GM12875 (cell line): ENCODE results near the gene ZC3HAV1L.
A peak's percentile ranks its signal among the peaks of the same experiment; 100 is the strongest.
"Not testable (repeated sequence)": the region's sequence is repeated elsewhere in the genome, so short reads cannot be mapped to it uniquely, and the experiment has no call there.

Experiments used
- H3K4me3 ChIP-seq: one replicate; pipeline ENCODE4 v1.5.1; 2011; ENCODE audit warnings: low read depth, low read length, control low read depth
- CTCF ChIP-seq: IDR thresholded peaks from 2 replicates; pipeline ENCODE4 v1.5.1; 2011; ENCODE audit warnings: low read depth, mild to moderate bottlenecking, control low read depth, inconsistent platforms, low read length, moderate library complexity, borderline replicate concordance; ENCODE audit not compliant: insufficient read depth

Gene ZC3HAV1L, protein sequence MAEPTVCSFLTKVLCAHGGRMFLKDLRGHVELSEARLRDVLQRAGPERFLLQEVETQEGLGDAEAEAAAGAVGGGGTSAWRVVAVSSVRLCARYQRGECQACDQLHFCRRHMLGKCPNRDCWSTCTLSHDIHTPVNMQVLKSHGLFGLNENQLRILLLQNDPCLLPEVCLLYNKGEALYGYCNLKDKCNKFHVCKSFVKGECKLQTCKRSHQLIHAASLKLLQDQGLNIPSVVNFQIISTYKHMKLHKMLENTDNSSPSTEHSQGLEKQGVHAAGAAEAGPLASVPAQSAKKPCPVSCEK

GRCh38 chr7:139035586-139036353 is at the start of gene ZC3HAV1L:
ZC3HAV1L (minus strand) TSS chr7:139036042; CDS start chr7:139036017, 25 bp downstream.
- TF ChIP-seq CTCF = no peak
- H3K4me3 ChIP-seq = peak within 1 kb of the TSS; percentile 95

GRCh38 chr7:139084709-139085108 is 48.9 kb upstream of the ZC3HAV1L start:
- no peak overlapping the region for H3K4me3 ChIP-seq
- TF ChIP-seq CTCF = no peak

GRCh38 chr7:139081584-139081983 is 45.7 kb upstream of the ZC3HAV1L start:
- no peak overlapping the region for H3K4me3 ChIP-seq
- no peak for TF ChIP-seq CTCF

GRCh38 chr7:139080905-139081304 is 45.1 kb upstream of the ZC3HAV1L start:
- H3K4me3 ChIP-seq = no peak overlapping the region
- TF ChIP-seq CTCF = no peak

GRCh38 chr7:139079861-139080260 is 44.0 kb upstream of the ZC3HAV1L start:
- H3K4me3 ChIP-seq = no peak overlapping the region
- no peak for TF ChIP-seq CTCF

DNA sequence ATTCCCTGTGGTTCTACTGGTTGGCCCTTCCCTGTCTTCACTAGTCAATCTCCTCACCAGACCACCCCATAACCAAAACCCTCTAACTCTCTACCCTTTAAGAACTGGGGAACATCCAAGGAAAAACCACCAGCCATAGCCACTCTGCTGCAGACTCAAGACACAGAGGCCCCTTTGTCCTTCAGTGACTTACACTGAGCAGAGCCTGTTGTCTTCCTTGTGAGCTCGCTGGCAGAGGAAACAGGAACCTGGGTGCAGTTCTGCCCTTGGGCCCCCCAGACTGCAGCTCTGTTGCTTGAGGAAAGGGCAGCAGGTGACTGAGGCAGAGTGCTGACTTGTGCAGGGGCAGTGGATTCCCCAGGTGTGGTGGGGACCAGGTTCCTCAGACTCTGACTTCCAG is 43.1 kb upstream of the ZC3HAV1L start:
- no peak overlapping the region for H3K4me3 ChIP-seq
- TF ChIP-seq CTCF = no peak

- no peak overlapping the region for H3K4me3 ChIP-seq
- TF ChIP-seq CTCF = no peak
These were observed 42.6 kb upstream of the ZC3HAV1L start for GRCh38 chr7:139078399-139078798.

DNA sequence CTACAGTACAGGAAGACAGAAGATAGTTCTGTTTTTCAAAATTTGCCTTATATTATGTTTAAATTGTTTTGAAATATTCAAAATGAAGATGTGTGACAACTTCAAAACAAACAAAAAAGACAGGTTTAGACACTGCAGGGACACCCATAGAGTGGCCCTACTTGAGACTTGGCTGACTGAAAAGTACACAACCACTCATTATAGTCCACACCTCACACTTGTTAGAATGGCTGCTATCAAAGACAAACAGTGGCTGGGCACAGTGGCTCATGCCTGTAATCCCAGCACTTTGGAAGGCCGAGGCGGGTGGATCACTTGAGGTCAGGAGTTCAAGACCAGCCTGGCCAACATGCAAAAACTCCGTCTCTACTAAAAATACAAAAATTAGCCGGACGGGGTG is 41.9 kb upstream of the ZC3HAV1L start:
- not testable (repeated sequence) for H3K4me3 ChIP-seq
